ENCODE data around the gene FRY.

FRY gene

GRCh38 chr13:32045537-32045936 is 14.0 kb downstream of the FRY start:
- TF ChIP-seq CTCF (IDR thresholded peaks at IDR 0.05; ENCODE audit: low read depth, low read length) (no peak), EZH2phosphoT487 (IDR thresholded peaks at IDR 0.05; ENCODE audit: low read depth) (no peak)
- no peak overlapping the region for H3K9ac ChIP-seq (ENCODE audit: low read length)
- peaks cover 18% of the 10 kb centered on the region for H3K4me1 ChIP-seq (ENCODE audit: low read length)
- no peaks in the 10 kb centered on the region for H3K79me2 ChIP-seq (ENCODE audit: low read length)
- H3K9me3 ChIP-seq (ENCODE audit: insufficient read depth, low read length) = no peaks in the 10 kb centered on the region
- no peaks in the 10 kb centered on the region for H3K36me3 ChIP-seq (replicated peaks; ENCODE audit: low read depth, low read length)
- no peak overlapping the region for H3K4me3 ChIP-seq (ENCODE audit: low read length)
- H4K20me1 ChIP-seq (ENCODE audit: insufficient read depth, low read length) = no peaks in the 10 kb centered on the region
- H3K27ac ChIP-seq (ENCODE audit: low read length) = no peak overlapping the region
- H3K27me3 ChIP-seq (ENCODE audit: low read depth, low read length) = no peaks in the 10 kb centered on the region
- no peak overlapping the region for H2AFZ ChIP-seq (ENCODE audit: low read depth, low read length)
- no peak overlapping the region for H3K4me2 ChIP-seq (ENCODE audit: low read length)

- H3K4me1 ChIP-seq (ENCODE audit: low read length) = peaks cover 18% of the 10 kb centered on the region
- no peaks in the 10 kb centered on the region for H3K27me3 ChIP-seq (ENCODE audit: low read depth, low read length)
- no peak overlapping the region for H2AFZ ChIP-seq (ENCODE audit: low read depth, low read length)
- H3K27ac ChIP-seq (ENCODE audit: low read length) = 0 out of 2 replicates have a peak overlapping the region, but pooled peaks have one; percentile 7
- no peaks in the 10 kb centered on the region for H4K20me1 ChIP-seq (ENCODE audit: insufficient read depth, low read length)
- H3K79me2 ChIP-seq (ENCODE audit: low read length) = no peaks in the 10 kb centered on the region
- H3K9me3 ChIP-seq (ENCODE audit: insufficient read depth, low read length) = no peaks in the 10 kb centered on the region
- no peak overlapping the region for H3K4me2 ChIP-seq (ENCODE audit: low read length)
- no peak for TF ChIP-seq EZH2phosphoT487 (IDR thresholded peaks at IDR 0.05; ENCODE audit: low read depth)
- TF ChIP-seq CTCF (IDR thresholded peaks at IDR 0.05; ENCODE audit: low read depth, low read length) = no peak
- H3K4me3 ChIP-seq (ENCODE audit: low read length) = no peak overlapping the region
- H3K36me3 ChIP-seq (replicated peaks; ENCODE audit: low read depth, low read length) = no peaks in the 10 kb centered on the region
- no peak overlapping the region for H3K9ac ChIP-seq (ENCODE audit: low read length)
Measured at GRCh38 chr13:32045982-32046785, 14.6 kb downstream of the FRY start.

GRCh38 chr13:32047088-32047487 is 15.5 kb downstream of the FRY start:
- no peak for TF ChIP-seq CTCF (IDR thresholded peaks at IDR 0.05; ENCODE audit: low read depth, low read length)
- TF ChIP-seq EZH2phosphoT487 (IDR thresholded peaks at IDR 0.05; ENCODE audit: low read depth) = no peak
- H3K79me2 ChIP-seq (ENCODE audit: low read length) = no peaks in the 10 kb centered on the region
- no peaks in the 10 kb centered on the region for H3K27me3 ChIP-seq (ENCODE audit: low read depth, low read length)
- H3K27ac ChIP-seq (ENCODE audit: low read length) = no peak overlapping the region
- H3K36me3 ChIP-seq (replicated peaks; ENCODE audit: low read depth, low read length) = no peaks in the 10 kb centered on the region
- H3K9ac ChIP-seq (ENCODE audit: low read length) = no peak overlapping the region
- no peak overlapping the region for H2AFZ ChIP-seq (ENCODE audit: low read depth, low read length)
- no peaks in the 10 kb centered on the region for H4K20me1 ChIP-seq (ENCODE audit: insufficient read depth, low read length)
- H3K4me3 ChIP-seq (ENCODE audit: low read length) = no peak overlapping the region
- peaks cover 13% of the 10 kb centered on the region for H3K4me1 ChIP-seq (ENCODE audit: low read length)
- no peaks in the 10 kb centered on the region for H3K9me3 ChIP-seq (ENCODE audit: insufficient read depth, low read length)
- H3K4me2 ChIP-seq (ENCODE audit: low read length) = no peak overlapping the region

- no peak for TF ChIP-seq EZH2phosphoT487 (IDR thresholded peaks at IDR 0.05; ENCODE audit: low read depth)
- TF ChIP-seq CTCF (IDR thresholded peaks at IDR 0.05; ENCODE audit: low read depth, low read length) = no peak
- H3K27me3 ChIP-seq (ENCODE audit: low read depth, low read length) = no peaks in the 10 kb centered on the region
- H4K20me1 ChIP-seq (ENCODE audit: insufficient read depth, low read length) = no peaks in the 10 kb centered on the region
- no peak overlapping the region for H3K9ac ChIP-seq (ENCODE audit: low read length)
- H3K4me1 ChIP-seq (ENCODE audit: low read length) = peaks cover 13% of the 10 kb centered on the region
- no peaks in the 10 kb centered on the region for H3K9me3 ChIP-seq (ENCODE audit: insufficient read depth, low read length)
- H3K4me2 ChIP-seq (ENCODE audit: low read length) = no peak overlapping the region
- H3K4me3 ChIP-seq (ENCODE audit: low read length) = no peak overlapping the region
- H3K27ac ChIP-seq (ENCODE audit: low read length) = no peak overlapping the region
- no peak overlapping the region for H2AFZ ChIP-seq (ENCODE audit: low read depth, low read length)
- H3K36me3 ChIP-seq (replicated peaks; ENCODE audit: low read depth, low read length) = no peaks in the 10 kb centered on the region
- no peaks in the 10 kb centered on the region for H3K79me2 ChIP-seq (ENCODE audit: low read length)
Measured at GRCh38 chr13:32047793-32048192, 16.2 kb downstream of the FRY start.
